Gastrocnemius medialis (tissue), 4 donors: Measurements from ENCODE around the gene HBQ1.
A peak's percentile ranks its signal among the peaks of the same experiment; 100 is the strongest.

Experiments used
- CTCF ChIP-seq, 5 experiments: fragments of 450-650 bp in 3 of 5; fragments of 200-600 bp in 2 of 5; sonication (generic) in 2 of 5; IDR thresholded peaks in 4 of 5; conservative IDR thresholded peaks in 1 of 5; 1 replicate in 4 of 5; 2 replicates in 1 of 5; pipeline ENCODE4 v1.5.1; 2016 to 2019; ENCODE audit warnings: antibody characterized with exemption in 5 of 5, mild to moderate bottlenecking in 3 of 5, moderate library complexity in 3 of 5
- POLR2A ChIP-seq, 2 donors: fragments of 450-650 bp; IDR thresholded peaks; one replicate each; pipeline ENCODE4 v1.6.1; 2017; ENCODE audit warnings: antibody characterized with exemption in 2 of 2, mild to moderate bottlenecking in 2 of 2, moderate library complexity in 2 of 2

- peak; percentile 94 to 99 (median 94) for TF ChIP-seq CTCF (IDR thresholded peaks at IDR 0.05 in 4 of 5, conservative IDR thresholded peaks at IDR 0.05 in 1 of 5)
- TF ChIP-seq POLR2A (IDR thresholded peaks at IDR 0.05), result no peak
Measured at GRCh38 chr16:181565-182021, 1.3 kb downstream of the HBQ1 start.
